ENCODE data around the gene KNDC1. TPM values are rescaled to one million over a fixed set of nuclear protein-coding genes. Genes with fewer than 3 reads are reported as not detected.

KNDC1 gene
- total and polyA plus RNA-seq, 10 donors: 0.05 to 3.5 (median 1.0) TPM

GRCh38 chr10:133158756-133159610 is 1.0 kb upstream of the KNDC1 start:
- peak; percentile 75 for DNase-seq
- intact Hi-C loops (cut with DNase I; ENCODE audit: low total_unique reads): no loop called here
- TF ChIP-seq POLR2A (IDR thresholded peaks at IDR 0.05) (no peak), POLR2AphosphoS5 (IDR thresholded peaks at IDR 0.05) (no peak)
- TF ChIP-seq, protein P1, sequence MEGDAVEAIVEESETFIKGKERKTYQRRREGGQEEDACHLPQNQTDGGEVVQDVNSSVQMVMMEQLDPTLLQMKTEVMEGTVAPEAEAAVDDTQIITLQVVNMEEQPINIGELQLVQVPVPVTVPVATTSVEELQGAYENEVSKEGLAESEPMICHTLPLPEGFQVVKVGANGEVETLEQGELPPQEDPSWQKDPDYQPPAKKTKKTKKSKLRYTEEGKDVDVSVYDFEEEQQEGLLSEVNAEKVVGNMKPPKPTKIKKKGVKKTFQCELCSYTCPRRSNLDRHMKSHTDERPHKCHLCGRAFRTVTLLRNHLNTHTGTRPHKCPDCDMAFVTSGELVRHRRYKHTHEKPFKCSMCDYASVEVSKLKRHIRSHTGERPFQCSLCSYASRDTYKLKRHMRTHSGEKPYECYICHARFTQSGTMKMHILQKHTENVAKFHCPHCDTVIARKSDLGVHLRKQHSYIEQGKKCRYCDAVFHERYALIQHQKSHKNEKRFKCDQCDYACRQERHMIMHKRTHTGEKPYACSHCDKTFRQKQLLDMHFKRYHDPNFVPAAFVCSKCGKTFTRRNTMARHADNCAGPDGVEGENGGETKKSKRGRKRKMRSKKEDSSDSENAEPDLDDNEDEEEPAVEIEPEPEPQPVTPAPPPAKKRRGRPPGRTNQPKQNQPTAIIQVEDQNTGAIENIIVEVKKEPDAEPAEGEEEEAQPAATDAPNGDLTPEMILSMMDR (IDR thresholded peaks at IDR 0.05 in 8 of 11, conservative IDR thresholded peaks at IDR 0.05 in 3 of 11): no peak
- H3K4me1 ChIP-seq: peaks cover 0 to 23% (median 14%) of the 10 kb centered on the region in 6 donors
- H3K4me3 ChIP-seq: peak overlapping the region in 1 of 8 donors; percentile 72
- 51 to 66% (median 63%) methylated on average over 13 to 23 of the region's 23 CpGs for WGBS, 5 donors
- H3K36me3 ChIP-seq: no peaks in the 10 kb centered on the region
- H3K27me3 ChIP-seq (replicated peaks in 1 of 7): peaks cover 0 to 65% (median 42%) of the 10 kb centered on the region in 7 donors
- H3K27ac ChIP-seq: no peak overlapping the region
- no peaks in the 10 kb centered on the region for H3K9me3 ChIP-seq

GRCh38 chr10:133159611-133159949 is 439 bp upstream of the KNDC1 start:
- Histone ChIP-seq H3K4me3 (peak overlapping the region in 3 of 8 donors; percentile 41 to 72 (median 61)), H3K36me3 (no peaks in the 10 kb centered on the region), H3K27me3 (replicated peaks in 1 of 7) (peaks cover 0 to 71% (median 42%) of the 10 kb centered on the region in 7 donors), H3K27ac (no peak overlapping the region), H3K4me1 (peaks cover 0 to 23% (median 14%) of the 10 kb centered on the region in 6 donors), H3K9me3 (no peaks in the 10 kb centered on the region)
- TF ChIP-seq POLR2A (IDR thresholded peaks at IDR 0.05): no peak
- TF ChIP-seq POLR2AphosphoS5 (IDR thresholded peaks at IDR 0.05): no peak
- TF ChIP-seq, protein P1 (IDR thresholded peaks at IDR 0.05 in 8 of 11, conservative IDR thresholded peaks at IDR 0.05 in 3 of 11): no peak
- intact Hi-C loops (cut with DNase I; ENCODE audit: low total_unique reads): no loop called here
- DNase-seq: no peak
- 3 to 16% (median 14%) methylated on average over 6 to 18 of the region's 18 CpGs; no CpG with 5 or more reads in 1 of the 5 donors for WGBS, 5 donors

- H3K9me3 ChIP-seq: no peaks in the 10 kb centered on the region
- H3K27ac ChIP-seq: no peak overlapping the region
- no peak for DNase-seq
Measured at GRCh38 chr10:133160826-133161471, 930 bp downstream of the KNDC1 start.

More at GRCh38 chr10:133160826-133161471, 930 bp downstream of the KNDC1 start:
- Histone ChIP-seq H3K4me1 (peaks cover 0 to 23% (median 14%) of the 10 kb centered on the region in 6 donors), H3K36me3 (no peaks in the 10 kb centered on the region), H3K27me3 (replicated peaks in 1 of 7) (peaks cover 0 to 85% (median 42%) of the 10 kb centered on the region in 7 donors), H3K4me3 (peak overlapping the region; percentile 27 to 72 (median 43))
- TF ChIP-seq POLR2A (IDR thresholded peaks at IDR 0.05) (no peak), POLR2AphosphoS5 (IDR thresholded peaks at IDR 0.05) (no peak)
- TF ChIP-seq, protein P1 (IDR thresholded peaks at IDR 0.05 in 8 of 11, conservative IDR thresholded peaks at IDR 0.05 in 3 of 11): no peak
- 2 to 10% (median 6%) methylated on average over 8 to 29 of the region's 29 CpGs for whole genome bisulfite sequencing, 5 donors
- intact Hi-C loops (cut with DNase I; ENCODE audit: low total_unique reads): no loop called here
